Measurements from ENCODE around the gene SRPK2. TPM values are rescaled to one million over a fixed set of nuclear protein-coding genes. Genes with fewer than 3 reads are reported as not detected.
"Not testable (repeated sequence)": the region's sequence is repeated elsewhere in the genome, so short reads cannot be mapped to it uniquely, and the experiment has no call there.

Gene SRPK2
- total RNA-seq, 2 donors from 2014 or later, result 46.2 to 50.0 TPM

GRCh38 chr7:105345725-105346124 is 43.0 kb downstream of the SRPK2 start:
- H3K36me3 Mint-ChIP-seq (ENCODE audit: low read depth), result no peaks in the 10 kb centered on the region
- H3K4me3 Mint-ChIP-seq, result no peak overlapping the region
- DNase-seq (no peak), ATAC-seq (peak; percentile 30)
- peaks cover 29% of the 10 kb centered on the region for H3K4me1 Mint-ChIP-seq
- H3K27ac Mint-ChIP-seq, result peak overlapping the region; percentile 75
- no peaks in the 10 kb centered on the region for H3K9me3 ChIP-seq (ENCODE audit: control insufficient read depth, low read length, poor library complexity, severe bottlenecking)
- no peaks in the 10 kb centered on the region for H3K27me3 Mint-ChIP-seq

GRCh38 chr7:105345003-105345402 is 43.7 kb downstream of the SRPK2 start:
- no peaks in the 10 kb centered on the region for H3K9me3 ChIP-seq (ENCODE audit: control insufficient read depth, low read length, poor library complexity, severe bottlenecking)
- DNase-seq (no peak), ATAC-seq (no peak)
- Mint-ChIP-seq H3K27ac (peak overlapping the region; percentile 75), H3K4me3 (peak overlapping the region; percentile 3), H3K4me1 (peaks cover 28% of the 10 kb centered on the region), H3K27me3 (no peaks in the 10 kb centered on the region), H3K36me3 (ENCODE audit: low read depth) (no peaks in the 10 kb centered on the region)

GRCh38 chr7:105339404-105340323 is 49.1 kb downstream of the SRPK2 start:
- H3K27ac Mint-ChIP-seq, result no peak overlapping the region
- H3K27me3 Mint-ChIP-seq, result no peaks in the 10 kb centered on the region
- H3K36me3 Mint-ChIP-seq (ENCODE audit: low read depth), result no peaks in the 10 kb centered on the region
- H3K4me3 Mint-ChIP-seq, result no peak overlapping the region
- no peaks in the 10 kb centered on the region for H3K9me3 ChIP-seq (ENCODE audit: control insufficient read depth, low read length, poor library complexity, severe bottlenecking)
- DNase-seq (no peak), ATAC-seq (no peak)
- H3K4me1 Mint-ChIP-seq, result peaks cover 16% of the 10 kb centered on the region

- Mint-ChIP-seq H3K27me3 (no peaks in the 10 kb centered on the region), H3K36me3 (ENCODE audit: low read depth) (no peaks in the 10 kb centered on the region), H3K4me3 (no peak overlapping the region), H3K27ac (no peak overlapping the region), H3K4me1 (peaks cover 10% of the 10 kb centered on the region)
- DNase-seq (no peak), ATAC-seq (no peak)
- H3K9me3 ChIP-seq (ENCODE audit: control insufficient read depth, low read length, poor library complexity, severe bottlenecking), result no peaks in the 10 kb centered on the region
Observed at GRCh38 chr7:105337529-105337928, 51.2 kb downstream of the SRPK2 start.

GRCh38 chr7:105336009-105336408 is 52.7 kb downstream of the SRPK2 start:
- ATAC-seq (no peak), DNase-seq (no peak)
- Mint-ChIP-seq H3K4me1 (peaks cover 18% of the 10 kb centered on the region), H3K36me3 (ENCODE audit: low read depth) (no peaks in the 10 kb centered on the region), H3K27me3 (no peaks in the 10 kb centered on the region), H3K27ac (no peak overlapping the region), H3K4me3 (no peak overlapping the region)
- no peaks in the 10 kb centered on the region for H3K9me3 ChIP-seq (ENCODE audit: control insufficient read depth, low read length, poor library complexity, severe bottlenecking)

- not testable (repeated sequence) for H3K9me3 ChIP-seq (ENCODE audit: control insufficient read depth, low read length, poor library complexity, severe bottlenecking); ATAC-seq; H3K4me3 Mint-ChIP-seq; H3K27me3 Mint-ChIP-seq; H3K36me3 Mint-ChIP-seq (ENCODE audit: low read depth); DNase-seq
- Mint-ChIP-seq H3K27ac (peak overlapping the region; percentile 11), H3K4me1 (peaks cover 13% of the 10 kb centered on the region)
Observed at GRCh38 chr7:105332661-105333060, 56.1 kb downstream of the SRPK2 start.

GRCh38 chr7:105330526-105330925 is 58.2 kb downstream of the SRPK2 start:
- peaks cover 23% of the 10 kb centered on the region for H3K4me1 Mint-ChIP-seq
- no peak overlapping the region for H3K4me3 Mint-ChIP-seq
- no peak for DNase-seq
- H3K27ac Mint-ChIP-seq, result no peak overlapping the region
- ATAC-seq, result no peak
- no peaks in the 10 kb centered on the region for H3K27me3 Mint-ChIP-seq
- H3K9me3 ChIP-seq (ENCODE audit: control insufficient read depth, low read length, poor library complexity, severe bottlenecking), result no peaks in the 10 kb centered on the region
- H3K36me3 Mint-ChIP-seq (ENCODE audit: low read depth), result peaks cover 3% of the 10 kb centered on the region

GRCh38 chr7:105327201-105327600 is 61.5 kb downstream of the SRPK2 start:
- peaks cover 5% of the 10 kb centered on the region for H3K36me3 Mint-ChIP-seq (ENCODE audit: low read depth)
- DNase-seq, result no peak
- ATAC-seq, result no peak
- no peaks in the 10 kb centered on the region for H3K27me3 Mint-ChIP-seq
- no peaks in the 10 kb centered on the region for H3K9me3 ChIP-seq (ENCODE audit: control insufficient read depth, low read length, poor library complexity, severe bottlenecking)
- no peak overlapping the region for H3K4me3 Mint-ChIP-seq
- H3K27ac Mint-ChIP-seq, result no peak overlapping the region
- H3K4me1 Mint-ChIP-seq, result peaks cover 28% of the 10 kb centered on the region

- H3K27ac Mint-ChIP-seq, result no peak overlapping the region
- ATAC-seq, result no peak
- H3K4me1 Mint-ChIP-seq, result peaks cover 27% of the 10 kb centered on the region
- H3K27me3 Mint-ChIP-seq, result no peaks in the 10 kb centered on the region
- no peaks in the 10 kb centered on the region for H3K9me3 ChIP-seq (ENCODE audit: control insufficient read depth, low read length, poor library complexity, severe bottlenecking)
- H3K4me3 Mint-ChIP-seq, result no peak overlapping the region
- peaks cover 5% of the 10 kb centered on the region for H3K36me3 Mint-ChIP-seq (ENCODE audit: low read depth)
- DNase-seq, result no peak
Observed at GRCh38 chr7:105325216-105325904, 63.4 kb downstream of the SRPK2 start.

- not testable (repeated sequence) for ATAC-seq
- peaks cover 31% of the 10 kb centered on the region for H3K4me1 Mint-ChIP-seq
Observed at GRCh38 chr7:105324606-105325005, 64.1 kb downstream of the SRPK2 start.

GRCh38 chr7:105323366-105323765 is 65.4 kb downstream of the SRPK2 start:
- DNase-seq (no peak), ATAC-seq (no peak)
- no peak overlapping the region for H3K4me3 Mint-ChIP-seq
- H3K9me3 ChIP-seq (ENCODE audit: control insufficient read depth, low read length, poor library complexity, severe bottlenecking), result no peaks in the 10 kb centered on the region
- peaks cover 5% of the 10 kb centered on the region for H3K36me3 Mint-ChIP-seq (ENCODE audit: low read depth)
- H3K27me3 Mint-ChIP-seq, result no peaks in the 10 kb centered on the region
- peaks cover 31% of the 10 kb centered on the region for H3K4me1 Mint-ChIP-seq
- H3K27ac Mint-ChIP-seq, result no peak overlapping the region

More at GRCh38 chr7:105324606-105325005, 64.1 kb downstream of the SRPK2 start:
- not testable (repeated sequence) for H3K36me3 Mint-ChIP-seq (ENCODE audit: low read depth); H3K9me3 ChIP-seq (ENCODE audit: control insufficient read depth, low read length, poor library complexity, severe bottlenecking); H3K4me3 Mint-ChIP-seq; DNase-seq; H3K27me3 Mint-ChIP-seq; H3K27ac Mint-ChIP-seq

- H3K27me3 Mint-ChIP-seq, result no peaks in the 10 kb centered on the region
- H3K4me1 Mint-ChIP-seq, result peaks cover 31% of the 10 kb centered on the region
- H3K27ac Mint-ChIP-seq, result no peak overlapping the region
- DNase-seq (no peak), ATAC-seq (no peak)
- peaks cover 5% of the 10 kb centered on the region for H3K36me3 Mint-ChIP-seq (ENCODE audit: low read depth)
- H3K4me3 Mint-ChIP-seq, result no peak overlapping the region
- H3K9me3 ChIP-seq (ENCODE audit: control insufficient read depth, low read length, poor library complexity, severe bottlenecking), result no peaks in the 10 kb centered on the region
Observed at GRCh38 chr7:105322655-105323277, 66.0 kb downstream of the SRPK2 start.

- no peaks in the 10 kb centered on the region for H3K9me3 ChIP-seq (ENCODE audit: control insufficient read depth, low read length, poor library complexity, severe bottlenecking)
- Mint-ChIP-seq H3K27ac (peak overlapping the region; percentile 29), H3K4me3 (no peak overlapping the region), H3K4me1 (peaks cover 31% of the 10 kb centered on the region), H3K36me3 (ENCODE audit: low read depth) (peaks cover 5% of the 10 kb centered on the region), H3K27me3 (no peaks in the 10 kb centered on the region)
- ATAC-seq (no peak), DNase-seq (no peak)
Observed at GRCh38 chr7:105321754-105322455, 66.8 kb downstream of the SRPK2 start.

Measured in T-helper 17 cell (primary cell).